HepG2 (cell line): ENCODE results near the gene MEF2A. TPM values are rescaled to one million over a fixed set of nuclear protein-coding genes. Genes with fewer than 3 reads are reported as not detected.

Source experiments
- ARHGAP35 ChIP-seq: sonication (generic); formaldehyde crosslinking; IDR thresholded peaks from 2 replicates; pipeline ENCODE4 v1.9.0; 2022; ENCODE audit warnings: mild to moderate bottlenecking, inconsistent platforms, moderate library complexity, missing genetic modification reagents, borderline replicate concordance
- ATF3 ChIP-seq: sonication (generic); formaldehyde crosslinking; IDR thresholded peaks from 2 replicates; pipeline ENCODE4 v1.4.0; 2020; ENCODE audit warnings: missing genetic modification reagents
- BCL6 ChIP-seq: IDR thresholded peaks from 2 replicates; pipeline ENCODE4 v1.6.1; 2016; ENCODE audit warnings: missing genetic modification reagents, missing compliant biosample characterization
- CHD2 ChIP-seq: IDR thresholded peaks from 2 replicates; pipeline ENCODE4 v1.6.1; 2011; ENCODE audit warnings: low read depth, low read length, improper control_type of control experiment
- HNF1A ChIP-seq, 2 experiments: sonication (generic) in 1 of 2; formaldehyde crosslinking in 1 of 2; IDR thresholded peaks; 2 replicates each; pipeline versions ENCODE4 v1.4.0 to v1.6.1; 2016 to 2020; ENCODE audit warnings: borderline replicate concordance in 1 of 2, low read depth in 1 of 2, mild to moderate bottlenecking in 1 of 2, missing genetic modification reagents in 1 of 2
- JARID2 ChIP-seq: sonication (generic); formaldehyde crosslinking; IDR thresholded peaks from 2 replicates; pipeline ENCODE4 v1.8.1; 2023; ENCODE audit warnings: missing genetic modification reagents, inconsistent platforms; ENCODE audit not compliant: insufficient replicate concordance
- MTA1 ChIP-seq: sonication (generic); formaldehyde crosslinking; IDR thresholded peaks from 2 replicates; pipeline ENCODE4 v1.4.0; 2020; ENCODE audit warnings: missing genetic modification reagents, mild to moderate bottlenecking, borderline replicate concordance
- PHB2 ChIP-seq: fragments of 450-650 bp; IDR thresholded peaks from 2 replicates; pipeline ENCODE4 v1.6.1; 2018; ENCODE audit not compliant: partially characterized antibody
- PLSCR1 ChIP-seq: sonication (generic); formaldehyde crosslinking; IDR thresholded peaks from 2 replicates; pipeline ENCODE4 v1.5.0; 2020; ENCODE audit warnings: missing genetic modification reagents, mild to moderate bottlenecking, borderline replicate concordance
- PRMT3 ChIP-seq: sonication (generic); formaldehyde crosslinking; IDR thresholded peaks from 2 replicates; pipeline ENCODE4 v1.8.1; 2022; ENCODE audit warnings: low read depth, mild to moderate bottlenecking, moderate library complexity, missing genetic modification reagents, borderline replicate concordance
- SIX4 ChIP-seq: sonication (generic); formaldehyde crosslinking; IDR thresholded peaks from 2 replicates; pipeline ENCODE4 v1.4.0; 2020; ENCODE audit warnings: missing genetic modification reagents
- SMYD3 ChIP-seq: sonication (generic); formaldehyde crosslinking; IDR thresholded peaks from 2 replicates; pipeline ENCODE4 v1.8.1; 2023; ENCODE audit warnings: mild to moderate bottlenecking, missing genetic modification reagents
- SNAPC2 ChIP-seq: sonication (generic); formaldehyde crosslinking; IDR thresholded peaks from 2 replicates; pipeline ENCODE4 v1.8.1; 2022; ENCODE audit warnings: mild to moderate bottlenecking, missing genetic modification reagents
- SNRNP70 ChIP-seq: fragments of 200-400 bp; formaldehyde crosslinking; IDR thresholded peaks from 2 replicates; pipeline ENCODE4 v1.6.1; 2017; ENCODE audit warnings: mild to moderate bottlenecking, low read depth, low read length, moderate library complexity
- SOX13 ChIP-seq, 3 experiments: fragments of 450-650 bp in 1 of 3; sonication (generic) in 1 of 3; formaldehyde crosslinking in 1 of 3; IDR thresholded peaks in 2 of 3; conservative IDR thresholded peaks in 1 of 3; 2 replicates each; pipeline versions ENCODE4 v1.5.0 to v1.6.1; 2016 to 2020; ENCODE audit warnings: antibody characterized with exemption in 1 of 3, mild to moderate bottlenecking in 1 of 3, missing compliant biosample characterization in 1 of 3, missing genetic modification reagents in 1 of 3, moderate library complexity in 1 of 3
- TEAD3 ChIP-seq: optimal IDR thresholded peaks from 2 replicates; pipeline ENCODE3; 2016; ENCODE audit warnings: borderline replicate concordance
- ZNF574 ChIP-seq: sonication (generic); formaldehyde crosslinking; IDR thresholded peaks from 2 replicates; pipeline ENCODE4 v1.4.0; 2020; ENCODE audit warnings: missing genetic modification reagents
- ZNF674 ChIP-seq: sonication (generic); formaldehyde crosslinking; IDR thresholded peaks from 2 replicates; pipeline ENCODE4 v1.5.0; 2020; ENCODE audit warnings: low read depth, mild to moderate bottlenecking, missing genetic modification reagents
- ZNF720 ChIP-seq: sonication (generic); formaldehyde crosslinking; IDR thresholded peaks from 2 replicates; pipeline ENCODE4 v1.4.0; 2020; ENCODE audit warnings: missing genetic modification reagents
- ZNF75D ChIP-seq: sonication (generic); formaldehyde crosslinking; IDR thresholded peaks from 2 replicates; pipeline ENCODE4 v1.8.1; 2023; ENCODE audit warnings: missing genetic modification reagents, mild to moderate bottlenecking, borderline replicate concordance
- polyA plus RNA-seq, 8 experiments: library from polyadenylated mRNA; depleted of rRNA in 3 of 8; stranded (reverse) in 7 of 8; unstranded in 1 of 8; fragments of >200 nt; fragmentation: Illumina TruSeq in 4 of 8; extraction: Trizol in 4 of 8; gene quantifications; 2 replicates each; pipeline versions ENCODE4 v1.2.1 to v1.2.3, GENCODE V29; 2011 to 2016; ENCODE audit warnings: low read depth in 4 of 8, missing spikeins in 1 of 8, mixed read lengths in 1 of 8; ENCODE audit not compliant: insufficient read depth in 1 of 8
- total RNA-seq, 5 experiments: library from RNA; depleted of rRNA; stranded (reverse); fragments of >200 nt; fragmentation: Illumina TruSeq; extraction: Trizol; gene quantifications; 2 replicates each; pipeline ENCODE4 v1.2.3, GENCODE V29; 2016; ENCODE audit warnings: low read depth in 1 of 5

MEF2A gene
- total and polyA plus RNA-seq, 2 of the 13 experiments (the other 11 are each of a cell fraction or from before 2014, with no cell fraction given): 15.2 to 24.4 TPM

- TF ChIP-seq PLSCR1 (CRISPR knock-in tag) (no peak), CHD2 (no peak), MTA1 (CRISPR knock-in tag) (no peak), ZNF574 (CRISPR knock-in tag) (0 out of 2 replicates have a peak, but pooled peaks have one; percentile 30), SNRNP70 (no peak), ZNF674 (CRISPR knock-in tag) (no peak), ZNF720 (CRISPR knock-in tag) (no peak), BCL6 (peak; percentile 31; the same call in 1 of the 2 replicates), ATF3 (no peak), ZNF75D (CRISPR knock-in tag) (no peak), JARID2 (CRISPR knock-in tag) (no peak), SMYD3 (no peak), ARHGAP35 (CRISPR knock-in tag) (no peak), SIX4 (CRISPR knock-in tag) (no peak), PHB2 (no peak), SOX13 (IDR thresholded peaks at IDR 0.05) (no peak), SOX13 (CRISPR knock-in tag; conservative IDR thresholded peaks at IDR 0.05 in 1 of 2, IDR thresholded peaks at IDR 0.05 in 1 of 2) (peak in 1 of 2 experiments; percentile 59; a peak in 2 of 4 replicates), HNF1A (IDR thresholded peaks at IDR 0.05; ENCODE audit: low read depth) (no peak), HNF1A (CRISPR knock-in tag; IDR thresholded peaks at IDR 0.05; ENCODE audit: borderline replicate concordance) (no peak), PRMT3 (CRISPR knock-in tag) (no peak), TEAD3 (CRISPR knock-in tag) (peak; percentile 49), SNAPC2 (no peak)
Measured at GRCh38 chr15:99738021-99738847, 172.4 kb downstream of the MEF2A start (continued).
